Uterus (tissue), 2 donors: ENCODE measurements around the gene AEBP1.

ENCODE experiments used
- CTCF ChIP-seq, 4 experiments: fragments of 200-600 bp in 2 of 4; fragments of 450-650 bp in 2 of 4; sonication (generic) in 2 of 4; IDR thresholded peaks; one replicate each; pipeline ENCODE4 v1.5.1; 2016 to 2019; ENCODE audit warnings: antibody characterized with exemption in 4 of 4, mild to moderate bottlenecking in 2 of 4, moderate library complexity in 1 of 4
- POLR2A ChIP-seq, 2 donors: fragments of 450-650 bp; IDR thresholded peaks; one replicate each; pipeline ENCODE4 v1.6.1; 2016; ENCODE audit warnings: antibody characterized with exemption in 2 of 2, mild to moderate bottlenecking in 1 of 2, moderate library complexity in 1 of 2

DNA sequence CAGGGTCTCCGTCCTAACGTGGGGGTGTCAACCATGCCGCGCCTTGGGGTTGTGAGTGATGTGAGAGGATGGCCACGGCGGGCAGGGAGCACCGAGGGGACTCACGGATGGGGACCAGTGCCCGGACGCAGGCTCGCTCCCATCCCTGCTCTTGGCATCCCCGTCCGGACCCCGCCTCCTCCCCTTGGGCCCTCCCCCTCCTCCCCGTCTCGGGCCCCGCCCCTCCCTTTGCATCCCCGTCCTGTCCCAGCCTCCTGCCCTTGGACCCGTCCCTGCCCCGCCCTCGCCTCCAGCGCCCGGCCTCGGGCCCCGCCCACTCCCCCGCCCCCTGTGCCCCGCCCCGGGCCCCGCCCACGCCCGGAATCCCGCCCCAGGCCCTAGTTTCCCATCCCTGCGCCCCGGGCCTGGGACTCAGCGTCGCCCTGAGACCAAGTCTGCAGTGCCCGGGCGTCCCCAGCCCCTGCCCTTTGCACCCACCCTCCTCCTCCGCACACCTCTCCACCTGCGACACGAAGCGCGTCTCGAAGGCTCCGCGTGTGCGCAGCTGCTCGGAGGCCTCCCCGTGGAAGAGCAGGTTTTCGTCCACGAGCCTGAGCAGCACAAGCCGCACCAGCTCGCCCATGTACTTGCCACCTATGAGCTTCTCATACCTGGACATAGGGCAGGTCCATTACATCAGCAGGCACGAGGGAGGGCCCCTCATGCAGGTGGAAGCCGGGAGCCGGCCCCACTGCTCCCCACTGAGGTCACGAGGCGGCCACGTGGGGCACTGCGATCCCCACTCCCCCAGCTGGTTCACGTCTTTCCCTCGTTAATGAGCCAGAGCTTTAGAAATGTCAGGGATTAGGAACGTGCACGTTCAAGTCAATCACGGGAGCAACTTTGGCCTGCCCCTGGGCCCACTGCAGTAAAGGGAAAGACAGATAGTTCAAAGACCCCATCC is 42.1 kb downstream of the AEBP1 start:
- TF ChIP-seq CTCF (IDR thresholded peaks at IDR 0.05): no peak
- no peak for TF ChIP-seq POLR2A (IDR thresholded peaks at IDR 0.05)
